H9 (cell line): ENCODE data around the gene DTNB. TPM values are rescaled to one million over a fixed set of nuclear protein-coding genes. Genes with fewer than 3 reads are reported as not detected.

Experiments used
- DNase-seq: peaks from one replicate; pipeline ENCODE4 v3.0.0-alpha.2; 2017
- H2AFZ ChIP-seq: one replicate; pipeline ENCODE4 v1.6.1; 2013; ENCODE audit warnings: mild to moderate bottlenecking, low read length, control low read depth, moderate library complexity
- H2AK5ac ChIP-seq: 2 replicates; pipeline ENCODE4 v1.6.1; 2013; ENCODE audit warnings: low read length, control low read depth, mixed read lengths; ENCODE audit not compliant: insufficient read length
- H2BK120ac ChIP-seq: one replicate; pipeline ENCODE4 v1.6.1; 2013; ENCODE audit warnings: low read depth, mild to moderate bottlenecking, low read length, control low read depth, inconsistent platforms; ENCODE audit not compliant: poor library complexity, severe bottlenecking
- H2BK12ac ChIP-seq: 2 replicates; pipeline ENCODE4 v1.6.1; 2013; ENCODE audit warnings: low read length, control low read depth, mixed read lengths, low read depth; ENCODE audit not compliant: insufficient read length
- H2BK15ac ChIP-seq: 2 replicates; pipeline ENCODE4 v1.6.1; 2013; ENCODE audit warnings: low read depth, low read length, control low read depth
- H2BK20ac ChIP-seq: one replicate; pipeline ENCODE4 v1.6.1; 2013; ENCODE audit warnings: low read depth, mild to moderate bottlenecking, low read length, control low read depth, inconsistent platforms; ENCODE audit not compliant: poor library complexity, severe bottlenecking
- H2BK5ac ChIP-seq: 2 replicates; pipeline ENCODE4 v1.6.1; 2013; ENCODE audit warnings: low read length, control low read depth, mixed read lengths; ENCODE audit not compliant: insufficient read length
- H3K14ac ChIP-seq: 2 replicates; pipeline ENCODE4 v1.6.1; 2013; ENCODE audit warnings: low read length, control low read depth; ENCODE audit not compliant: insufficient read depth
- H3K18ac ChIP-seq: 2 replicates; pipeline ENCODE4 v1.6.1; 2013; ENCODE audit warnings: low read depth, mild to moderate bottlenecking, mixed read lengths, low read length, control low read depth; ENCODE audit not compliant: insufficient read length
- H3K23ac ChIP-seq: 2 replicates; pipeline ENCODE4 v1.6.1; 2013; ENCODE audit warnings: low read length, control low read depth, mixed read lengths, low read depth; ENCODE audit not compliant: insufficient read length
- H3K23me2 ChIP-seq: 2 replicates; pipeline ENCODE4 v1.6.1; 2013; ENCODE audit warnings: low read depth, mild to moderate bottlenecking, mixed read lengths, low read length, control low read depth; ENCODE audit not compliant: insufficient read length, poor library complexity, severe bottlenecking
- H3K27ac ChIP-seq: 2 replicates; pipeline ENCODE4 v1.5.1; 2013; ENCODE audit warnings: low read length, control low read depth, mixed read lengths, low read depth; ENCODE audit not compliant: insufficient read length
- H3K27me3 ChIP-seq: 2 replicates; pipeline ENCODE4 v1.6.1; 2013; ENCODE audit warnings: low read length, control low read depth, inconsistent platforms; ENCODE audit not compliant: insufficient read depth
- H3K4ac ChIP-seq: 2 replicates; pipeline ENCODE4 v1.6.1; 2013; ENCODE audit warnings: low read depth, mild to moderate bottlenecking, control low read depth, inconsistent platforms, low read length, moderate library complexity
- H3K4me1 ChIP-seq: 2 replicates; pipeline ENCODE4 v1.6.1; 2013; ENCODE audit warnings: low read length, control low read depth, inconsistent platforms; ENCODE audit not compliant: insufficient read depth
- H3K4me2 ChIP-seq: 2 replicates; pipeline ENCODE4 v1.6.1; 2013; ENCODE audit warnings: low read length, control low read depth, mixed read lengths; ENCODE audit not compliant: insufficient read length, insufficient read depth
- H3K56ac ChIP-seq: 2 replicates; pipeline ENCODE4 v1.6.1; 2013; ENCODE audit warnings: low read depth, mild to moderate bottlenecking, mixed read lengths, low read length, control low read depth; ENCODE audit not compliant: insufficient read length
- H3K79me1 ChIP-seq: 2 replicates; pipeline ENCODE4 v1.6.1; 2013; ENCODE audit warnings: low read depth, mild to moderate bottlenecking, moderate library complexity, low read length, control low read depth, inconsistent platforms; ENCODE audit not compliant: insufficient read depth, poor library complexity, severe bottlenecking
- H3K79me2 ChIP-seq: 2 replicates; pipeline ENCODE4 v1.6.1; 2013; ENCODE audit warnings: low read length, control low read depth, inconsistent platforms; ENCODE audit not compliant: insufficient read depth
- H3K9ac ChIP-seq: 2 replicates; pipeline ENCODE4 v1.6.1; 2013; ENCODE audit warnings: low read length, control low read depth, mixed read lengths; ENCODE audit not compliant: insufficient read length; ENCODE audit errors: extremely low read depth
- H3K9me3 ChIP-seq: one replicate; pipeline ENCODE4 v1.6.1; 2013; ENCODE audit warnings: low read depth, low read length, inconsistent platforms; ENCODE audit not compliant: control insufficient read depth
- H3T11ph ChIP-seq: one replicate; pipeline ENCODE4 v1.6.1; 2013; ENCODE audit warnings: mild to moderate bottlenecking, low read length, control low read depth, inconsistent platforms
- H4K20me1 ChIP-seq: one replicate; pipeline ENCODE4 v1.6.1; 2013; ENCODE audit not compliant: control insufficient read depth, insufficient read length, insufficient read depth
- H4K5ac ChIP-seq: 2 replicates; pipeline ENCODE4 v1.6.1; 2013; ENCODE audit warnings: low read depth, mild to moderate bottlenecking, mixed read lengths, low read length, control low read depth; ENCODE audit not compliant: insufficient read length
- H4K8ac ChIP-seq: replicated peaks from 2 replicates; pipeline ENCODE4 v1.6.1; 2013; ENCODE audit warnings: low read length, control low read depth, mixed read lengths, low read depth; ENCODE audit not compliant: insufficient read length
- H4K91ac ChIP-seq: 2 replicates; pipeline ENCODE4 v1.6.1; 2013; ENCODE audit warnings: low read depth, mild to moderate bottlenecking, moderate library complexity, mixed read lengths, low read length, control low read depth; ENCODE audit not compliant: insufficient read length
- H3K27ac Mint-ChIP-seq, 3 experiments: 2 replicates in 2 of 3; 3 replicates in 1 of 3; pipeline ENCODE4 v1.8.0; 2020 to 2021; ENCODE audit warnings: mixed read lengths in 3 of 3, mild to moderate bottlenecking in 1 of 3, moderate library complexity in 1 of 3
- H3K27me3 Mint-ChIP-seq: 2 replicates; pipeline ENCODE4 v1.8.0; 2021; ENCODE audit warnings: low read depth, mild to moderate bottlenecking, moderate library complexity, mixed read lengths
- H3K36me3 Mint-ChIP-seq, 3 experiments: 2 replicates in 2 of 3; 3 replicates in 1 of 3; pipeline ENCODE4 v1.8.0; 2020 to 2021; ENCODE audit warnings: low read depth in 3 of 3, mixed read lengths in 3 of 3; ENCODE audit not compliant: insufficient read depth in 1 of 3
- H3K4me1 Mint-ChIP-seq, 2 experiments: 2 replicates each; pipeline ENCODE4 v1.8.0; 2020; ENCODE audit warnings: mixed read lengths in 2 of 2
- H3K4me3 Mint-ChIP-seq, 2 experiments: 2 replicates in 1 of 2; 3 replicates in 1 of 2; pipeline ENCODE4 v1.8.0; 2020 to 2021; ENCODE audit warnings: mild to moderate bottlenecking in 2 of 2, mixed read lengths in 2 of 2, moderate library complexity in 1 of 2
- H3K9me3 Mint-ChIP-seq, 2 experiments: 2 replicates in 1 of 2; 3 replicates in 1 of 2; pipeline ENCODE4 v1.8.0; 2020; ENCODE audit warnings: mild to moderate bottlenecking in 2 of 2, mixed read lengths in 2 of 2, moderate library complexity in 1 of 2
- CTCF ChIP-seq: fragments of 200-600 bp; sonication (generic); conservative IDR thresholded peaks from 3 replicates; pipeline ENCODE4 v1.8.0; 2021; ENCODE audit warnings: antibody characterized with exemption, mild to moderate bottlenecking
- WGBS: extraction: QIAGEN DNeasy Blood & Tissue Kit; methylation state at CpG from one replicate; pipeline ENCODE4 v1.1.7; 2013; ENCODE audit warnings: missing lambda C conversion rate, low lambda C conversion rate, mixed read lengths; ENCODE audit not compliant: insufficient read length; ENCODE audit errors: extremely low coverage; 5-methylcytosine and 5-hydroxymethylcytosine counted together
- total RNA-seq: library from RNA; stranded (reverse); gene quantifications from 2 replicates; pipeline ENCODE4 v1.2.1, GENCODE V29; 2021

DTNB gene
- total RNA-seq, 1 experiment from 2014 or later, result 26.7 TPM

- no CpG with 5 or more reads among the region's 3 CpGs for WGBS
- H2BK20ac ChIP-seq, result no peak overlapping the region
Measured at GRCh38 chr2:25402477-25402876, 270.9 kb downstream of the DTNB start.

More at GRCh38 chr2:25402477-25402876, 270.9 kb downstream of the DTNB start:
- Histone ChIP-seq H4K20me1 (no peaks in the 10 kb centered on the region), H3T11ph (no peak overlapping the region), H2BK12ac (no peak overlapping the region), H2AK5ac (no peak overlapping the region), H4K8ac (no peak overlapping the region), H2BK120ac (no peak overlapping the region), H2BK15ac (no peak overlapping the region), H3K79me2 (no peaks in the 10 kb centered on the region; the same call in 1 of the 2 replicates), H3K23ac (no peak overlapping the region), H2AFZ (no peak overlapping the region), H3K18ac (no peak overlapping the region), H3K27me3 (no peaks in the 10 kb centered on the region), H3K56ac (no peak overlapping the region), H3K27ac (no peak overlapping the region), H3K4me2 (no peak overlapping the region), H3K9ac (no peak overlapping the region), H3K4me1 (no peaks in the 10 kb centered on the region; the same call in 1 of the 2 replicates), H3K4ac (no peak overlapping the region), H4K91ac (no peak overlapping the region), H4K5ac (no peak overlapping the region), H3K14ac (no peak overlapping the region), H2BK5ac (no peak overlapping the region), H3K79me1 (no peaks in the 10 kb centered on the region), H3K23me2 (no peaks in the 10 kb centered on the region), H3K9me3 (no peaks in the 10 kb centered on the region)
- H3K27me3 Mint-ChIP-seq, result no peaks in the 10 kb centered on the region
- no peak for TF ChIP-seq CTCF
- H3K4me1 Mint-ChIP-seq, result peaks cover 10 to 13% of the 10 kb centered on the region in 2 experiments
- H3K36me3 Mint-ChIP-seq, result no peaks in the 10 kb centered on the region; a peak in 3 of 7 replicates
- no peaks in the 10 kb centered on the region for H3K9me3 Mint-ChIP-seq
- H3K4me3 Mint-ChIP-seq, result no peak overlapping the region
- no peak for DNase-seq
- H3K27ac Mint-ChIP-seq, result no peak overlapping the region
